ENCODE measurements around the gene C16orf92. TPM values are rescaled to one million over a fixed set of nuclear protein-coding genes. Genes with fewer than 3 reads are reported as not detected.

C16orf92 gene
- total RNA-seq, 1 donor from 2014 or later: not detected

DNA sequence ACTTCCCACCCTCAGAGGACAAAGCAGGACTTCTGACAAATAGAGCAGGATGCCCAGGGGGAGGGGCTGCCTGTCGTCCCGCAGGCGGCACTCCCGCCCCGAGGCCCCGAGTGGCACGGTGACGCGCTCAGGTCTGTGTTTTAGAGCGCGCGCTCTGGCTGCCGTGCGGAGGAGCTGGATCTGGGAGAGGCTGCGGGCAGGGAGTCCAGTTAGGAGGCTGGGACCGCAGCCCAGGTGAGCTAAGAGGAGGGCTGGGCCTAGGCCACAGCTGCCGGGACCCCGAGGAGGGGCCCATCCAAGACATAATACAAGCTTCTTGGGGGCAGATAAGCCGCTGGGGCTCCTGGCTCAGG, 18.6 kb upstream of the C16orf92 start:
- intact Hi-C loops (cut with micrococcal nuclease): no loop called here
- H3K9me3 Mint-ChIP-seq: no peaks in the 10 kb centered on the region
- peaks cover 20% of the 10 kb centered on the region for H3K36me3 Mint-ChIP-seq (ENCODE audit: low read depth)
- H3K4me3 Mint-ChIP-seq: no peak overlapping the region
- H3K27me3 Mint-ChIP-seq (ENCODE audit: insufficient read depth): peaks cover 9% of the 10 kb centered on the region
- no peak overlapping the region for H3K27ac Mint-ChIP-seq
- DNase-seq (ENCODE audit: low spot score): no peak
- H3K4me1 Mint-ChIP-seq (ENCODE audit: low read depth): peaks cover 5% of the 10 kb centered on the region

DNA sequence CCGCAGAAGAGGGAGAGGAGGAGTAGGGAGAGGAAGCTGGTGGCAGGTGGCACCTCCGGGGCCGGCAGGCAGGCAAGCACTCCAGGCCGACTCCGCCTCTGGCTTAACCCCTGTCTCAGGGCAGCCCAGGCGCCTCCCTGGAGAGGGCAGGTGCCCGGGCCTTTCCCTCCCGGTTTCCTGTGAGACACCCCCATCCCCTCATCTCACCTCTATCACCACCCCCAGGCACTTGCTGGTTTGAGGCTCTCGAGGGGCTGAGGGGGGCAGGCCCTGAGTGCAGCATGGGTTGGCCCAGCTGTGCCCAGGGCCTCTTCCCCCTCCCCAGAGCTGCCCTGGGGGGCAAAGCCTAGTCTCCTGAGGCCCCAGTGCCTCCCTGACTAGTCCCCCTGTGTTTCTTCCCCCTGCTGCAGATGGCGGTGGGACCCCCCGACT, 18.2 kb upstream of the C16orf92 start:
- Mint-ChIP-seq H3K4me1 (ENCODE audit: low read depth) (peaks cover under 1% of the 10 kb centered on the region), H3K4me3 (no peak overlapping the region), H3K36me3 (ENCODE audit: low read depth) (peaks cover 15% of the 10 kb centered on the region), H3K9me3 (no peaks in the 10 kb centered on the region), H3K27me3 (ENCODE audit: insufficient read depth) (peaks cover 11% of the 10 kb centered on the region), H3K27ac (no peak overlapping the region)
- intact Hi-C loops (cut with micrococcal nuclease): loop anchor here (5.0 kb wide), 1 partner anchor 303 kb away; no protein-coding TSS in a partner anchor
- no peak for DNase-seq (ENCODE audit: low spot score)

DNA sequence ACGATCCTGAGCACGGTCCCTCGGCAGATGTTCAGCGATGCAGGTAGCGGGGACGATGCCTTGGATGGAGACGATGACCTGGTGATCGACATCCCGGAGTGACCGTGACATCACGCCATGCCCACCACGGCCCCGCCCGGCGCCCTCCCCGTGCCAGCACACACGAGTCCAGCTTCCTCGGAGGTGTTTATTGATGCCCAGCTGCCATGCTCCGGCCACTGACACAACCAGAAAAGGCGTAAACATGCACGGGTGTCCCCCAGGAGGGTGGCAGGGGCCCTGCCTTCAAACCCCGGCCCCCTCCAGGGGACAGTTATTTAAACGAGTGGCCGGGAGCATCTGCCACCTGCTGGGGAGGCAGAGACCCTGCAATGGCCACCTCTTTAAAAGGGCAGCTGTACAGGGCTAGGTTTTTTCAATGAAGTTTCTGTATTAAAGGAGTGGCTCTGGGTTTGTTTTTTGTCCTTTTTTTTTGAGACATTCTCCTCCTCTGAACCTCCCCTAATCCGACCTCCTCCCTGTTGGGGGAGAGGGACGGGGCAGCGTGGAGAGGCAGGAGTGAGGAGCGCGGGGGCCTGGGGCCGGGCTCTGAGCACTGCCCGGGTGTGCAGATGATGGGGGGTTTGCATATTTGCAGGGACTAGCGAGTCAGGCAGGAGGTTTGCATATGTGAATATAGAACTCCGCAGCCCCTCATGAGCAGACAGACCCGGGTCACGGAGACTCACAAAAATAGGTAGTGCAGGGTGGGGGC, 17.5 kb upstream of the C16orf92 start:
- Mint-ChIP-seq H3K27me3 (ENCODE audit: insufficient read depth) (peaks cover 14% of the 10 kb centered on the region), H3K27ac (no peak overlapping the region), H3K4me1 (ENCODE audit: low read depth) (no peaks in the 10 kb centered on the region), H3K4me3 (no peak overlapping the region), H3K9me3 (no peaks in the 10 kb centered on the region), H3K36me3 (ENCODE audit: low read depth) (peaks cover 12% of the 10 kb centered on the region)
- DNase-seq (ENCODE audit: low spot score): no peak
- intact Hi-C loops (cut with micrococcal nuclease): loop anchor here (5.0 kb wide), 1 partner anchor 303 kb away; no protein-coding TSS in a partner anchor

DNA sequence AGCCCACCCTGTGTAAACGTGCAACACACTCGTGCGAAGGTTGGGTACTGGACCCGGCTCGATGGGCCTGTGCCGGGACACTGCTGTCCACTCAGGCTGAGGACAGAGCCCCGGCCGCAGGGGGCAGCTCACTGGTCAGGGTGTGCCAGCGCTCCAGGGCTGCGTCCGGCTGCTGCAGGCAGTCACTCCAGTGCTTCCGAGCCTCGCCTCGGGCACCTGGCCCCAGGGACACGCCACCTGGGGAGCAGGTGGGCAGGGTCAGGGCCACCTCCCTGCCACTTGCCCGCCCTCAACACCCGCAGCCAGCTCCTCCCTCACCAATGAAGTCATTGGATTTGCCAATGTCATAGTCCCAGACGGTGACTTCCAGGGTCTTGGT, 16.9 kb upstream of the C16orf92 start:
- no peaks in the 10 kb centered on the region for H3K9me3 Mint-ChIP-seq
- no peak overlapping the region for H3K27ac Mint-ChIP-seq
- H3K4me1 Mint-ChIP-seq (ENCODE audit: low read depth): no peaks in the 10 kb centered on the region
- no peak overlapping the region for H3K4me3 Mint-ChIP-seq
- no peak for DNase-seq (ENCODE audit: low spot score)
- intact Hi-C loops (cut with micrococcal nuclease): loop anchor here (5.0 kb wide), 1 partner anchor 304 kb away; no protein-coding TSS in a partner anchor
- H3K27me3 Mint-ChIP-seq (ENCODE audit: insufficient read depth): peaks cover 15% of the 10 kb centered on the region
- peaks cover 12% of the 10 kb centered on the region for H3K36me3 Mint-ChIP-seq (ENCODE audit: low read depth)

DNA sequence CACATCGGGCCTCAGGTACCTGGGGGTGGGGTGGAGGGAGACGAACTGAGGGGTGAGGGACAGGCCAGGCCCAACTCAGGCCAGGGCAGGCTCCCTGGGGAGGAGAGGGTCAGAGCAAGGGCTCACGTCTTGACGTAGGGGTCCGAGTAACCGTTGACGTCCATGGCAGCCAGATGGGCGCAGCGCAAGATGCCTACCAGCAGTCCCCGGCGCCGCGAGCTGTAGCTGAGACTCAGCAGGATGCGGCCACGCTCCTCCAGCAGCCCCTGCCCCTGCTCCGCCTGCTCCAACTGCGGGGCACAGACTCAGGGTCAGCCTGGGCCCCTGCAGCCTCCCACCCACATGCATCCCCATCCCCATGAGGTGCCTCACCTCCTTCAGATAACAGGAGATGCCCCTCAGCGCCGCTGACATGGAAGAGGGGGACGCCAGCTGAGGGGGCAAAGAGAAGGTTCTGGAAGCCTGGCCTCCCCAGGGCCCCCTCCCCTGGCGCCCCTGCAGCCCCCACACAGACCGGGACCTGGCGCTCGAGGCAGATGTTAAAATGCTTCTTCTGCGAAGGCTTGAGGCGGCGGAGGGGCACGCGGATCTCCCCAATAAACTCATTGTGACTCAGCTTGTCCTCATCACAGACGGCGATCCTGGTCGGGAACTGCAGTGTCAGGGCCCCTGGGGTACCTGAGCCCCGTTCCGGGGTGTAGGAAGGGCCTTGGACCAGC, 16.2 kb upstream of the C16orf92 start:
- Mint-ChIP-seq H3K9me3 (no peaks in the 10 kb centered on the region), H3K36me3 (ENCODE audit: low read depth) (peaks cover 8% of the 10 kb centered on the region), H3K4me1 (ENCODE audit: low read depth) (peaks cover 2% of the 10 kb centered on the region), H3K27me3 (ENCODE audit: insufficient read depth) (peaks cover 20% of the 10 kb centered on the region), H3K27ac (no peak overlapping the region), H3K4me3 (no peak overlapping the region)
- intact Hi-C loops (cut with micrococcal nuclease): loop anchor here (5.0 kb wide), 1 partner anchor 305 kb away; no protein-coding TSS in a partner anchor
- DNase-seq (ENCODE audit: low spot score): no peak

DNA sequence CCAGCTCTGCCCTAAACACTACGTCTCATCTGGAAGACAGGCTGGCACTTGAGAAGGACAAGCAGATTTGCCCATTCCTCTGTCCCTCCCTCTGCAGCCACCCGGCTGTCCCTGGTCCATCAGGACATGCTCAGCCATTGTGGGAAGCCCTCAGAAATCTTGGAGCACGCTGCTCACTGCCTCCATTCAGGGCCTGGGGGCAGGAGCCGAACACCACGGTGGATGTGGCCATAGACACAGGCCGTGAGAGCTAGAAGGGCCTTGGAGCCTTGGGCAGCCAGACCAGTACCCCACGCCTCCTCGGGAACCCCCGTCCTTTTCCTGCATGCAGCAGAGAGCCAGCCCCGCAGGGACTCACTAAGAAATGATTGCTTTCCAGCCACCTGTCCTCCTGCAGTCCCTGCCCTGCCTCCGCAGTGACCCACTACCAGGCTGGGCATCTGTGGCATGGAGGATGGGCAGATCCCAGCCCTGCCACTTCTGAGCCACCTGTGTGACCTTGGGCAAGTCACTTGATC, 15.6 kb upstream of the C16orf92 start:
- peaks cover 25% of the 10 kb centered on the region for H3K27me3 Mint-ChIP-seq (ENCODE audit: insufficient read depth)
- intact Hi-C loops (cut with micrococcal nuclease): loop anchor here (5.0 kb wide), 1 partner anchor 305 kb away; no protein-coding TSS in a partner anchor

DNA sequence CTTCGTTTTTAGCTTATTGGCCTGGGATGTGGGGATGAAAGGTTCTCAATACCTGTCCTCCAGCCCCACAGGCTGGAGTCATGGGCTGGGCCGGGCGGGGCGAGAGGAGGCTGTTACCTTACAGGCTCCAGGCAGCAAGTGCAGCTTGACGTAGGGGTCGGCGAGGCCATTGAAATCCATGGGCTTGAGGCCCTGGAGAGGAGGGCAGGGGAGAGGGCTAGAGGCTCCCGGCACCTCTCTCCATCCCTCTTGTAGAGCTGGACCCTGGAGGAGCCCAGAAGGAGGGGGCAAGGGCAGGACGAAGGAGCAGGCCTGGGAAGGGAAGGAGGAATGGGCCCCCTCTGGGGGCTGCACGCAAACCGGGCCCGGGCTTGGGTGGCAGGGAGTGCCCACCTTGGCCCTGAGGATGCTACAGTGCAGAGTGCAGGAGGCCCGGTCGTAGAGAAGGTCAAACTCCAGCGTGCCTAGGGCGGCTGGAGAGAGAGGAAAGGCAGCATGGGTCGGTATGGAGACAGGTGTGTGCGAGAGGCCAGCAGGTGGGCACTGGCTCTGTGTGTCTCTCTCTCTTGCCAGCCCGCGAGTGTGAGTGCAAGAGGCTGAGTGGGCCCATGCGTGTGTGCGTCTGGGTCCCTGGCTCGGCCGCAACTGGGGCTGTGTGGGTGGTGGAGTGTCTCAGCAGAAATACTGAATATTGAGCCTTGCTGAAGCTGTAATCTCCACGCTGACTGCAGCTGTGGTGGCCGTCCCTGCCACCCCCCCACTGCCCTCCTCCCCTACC, 13.7 kb upstream of the C16orf92 start:
- Mint-ChIP-seq H3K9me3 (no peaks in the 10 kb centered on the region), H3K27me3 (ENCODE audit: insufficient read depth) (peaks cover 29% of the 10 kb centered on the region), H3K27ac (no peak overlapping the region), H3K4me3 (no peak overlapping the region), H3K36me3 (ENCODE audit: low read depth) (no peaks in the 10 kb centered on the region), H3K4me1 (ENCODE audit: low read depth) (peaks cover 6% of the 10 kb centered on the region)
- intact Hi-C loops (cut with micrococcal nuclease): loop anchor here (5.0 kb wide), 1 partner anchor 307 kb away; no protein-coding TSS in a partner anchor
- no peak for DNase-seq (ENCODE audit: low spot score)

More for the DNA sequence above, 15.6 kb upstream of the C16orf92 start:
- Mint-ChIP-seq H3K9me3 (no peaks in the 10 kb centered on the region), H3K27ac (no peak overlapping the region), H3K4me3 (no peak overlapping the region), H3K36me3 (ENCODE audit: low read depth) (peaks cover 3% of the 10 kb centered on the region), H3K4me1 (ENCODE audit: low read depth) (peaks cover 6% of the 10 kb centered on the region)
- no peak for DNase-seq (ENCODE audit: low spot score)

DNA sequence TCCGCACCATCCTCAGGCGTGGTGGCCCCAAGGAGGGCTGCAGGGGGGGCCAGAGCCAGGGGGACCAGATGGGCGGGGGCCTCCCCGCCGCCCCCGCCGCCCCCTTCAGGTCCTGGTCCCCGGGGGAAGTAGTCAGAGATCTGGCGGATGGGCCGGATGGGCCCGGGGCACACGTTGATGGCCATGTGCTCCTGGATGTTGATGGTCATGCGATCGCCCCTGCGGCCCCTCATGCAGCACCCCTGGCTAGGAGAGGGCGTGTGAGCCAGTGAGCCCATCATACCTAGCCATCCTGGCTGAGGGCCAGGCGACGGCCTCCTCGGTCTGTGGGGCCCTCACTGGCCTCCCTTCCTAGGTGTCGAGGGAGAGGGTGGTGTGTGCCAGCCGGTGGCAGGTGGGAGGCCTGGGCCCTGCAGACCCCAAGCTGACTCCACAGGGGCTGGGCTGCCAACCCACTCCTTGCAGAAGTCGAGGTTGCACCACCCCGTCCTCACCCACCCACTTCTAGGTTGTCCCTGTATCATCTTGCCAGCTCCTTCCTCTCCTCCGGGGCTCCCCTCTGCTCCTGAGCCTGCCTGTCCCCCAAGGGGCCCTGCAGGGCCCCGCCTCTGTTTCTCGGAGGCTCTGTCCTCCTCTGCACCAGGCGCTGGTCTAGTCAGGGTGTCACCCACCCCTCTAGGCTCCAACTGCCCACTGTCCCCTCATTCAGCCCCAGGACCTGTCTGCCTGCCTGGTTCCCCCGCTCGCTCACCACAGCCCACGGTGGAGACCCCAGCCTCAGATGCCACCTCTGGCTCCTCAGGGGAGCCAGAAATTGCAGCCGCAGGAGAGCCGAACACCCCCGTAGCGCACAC, 12.8 kb upstream of the C16orf92 start:
- Mint-ChIP-seq H3K9me3 (no peaks in the 10 kb centered on the region), H3K4me1 (ENCODE audit: low read depth) (peaks cover 6% of the 10 kb centered on the region), H3K27ac (no peak overlapping the region), H3K36me3 (ENCODE audit: low read depth) (no peaks in the 10 kb centered on the region), H3K27me3 (ENCODE audit: insufficient read depth) (peaks cover 29% of the 10 kb centered on the region), H3K4me3 (peak overlapping the region; percentile 64)
- intact Hi-C loops (cut with micrococcal nuclease): loop anchor here (5.0 kb wide), 1 partner anchor 308 kb away; no protein-coding TSS in a partner anchor
- no peak for DNase-seq (ENCODE audit: low spot score)

DNA sequence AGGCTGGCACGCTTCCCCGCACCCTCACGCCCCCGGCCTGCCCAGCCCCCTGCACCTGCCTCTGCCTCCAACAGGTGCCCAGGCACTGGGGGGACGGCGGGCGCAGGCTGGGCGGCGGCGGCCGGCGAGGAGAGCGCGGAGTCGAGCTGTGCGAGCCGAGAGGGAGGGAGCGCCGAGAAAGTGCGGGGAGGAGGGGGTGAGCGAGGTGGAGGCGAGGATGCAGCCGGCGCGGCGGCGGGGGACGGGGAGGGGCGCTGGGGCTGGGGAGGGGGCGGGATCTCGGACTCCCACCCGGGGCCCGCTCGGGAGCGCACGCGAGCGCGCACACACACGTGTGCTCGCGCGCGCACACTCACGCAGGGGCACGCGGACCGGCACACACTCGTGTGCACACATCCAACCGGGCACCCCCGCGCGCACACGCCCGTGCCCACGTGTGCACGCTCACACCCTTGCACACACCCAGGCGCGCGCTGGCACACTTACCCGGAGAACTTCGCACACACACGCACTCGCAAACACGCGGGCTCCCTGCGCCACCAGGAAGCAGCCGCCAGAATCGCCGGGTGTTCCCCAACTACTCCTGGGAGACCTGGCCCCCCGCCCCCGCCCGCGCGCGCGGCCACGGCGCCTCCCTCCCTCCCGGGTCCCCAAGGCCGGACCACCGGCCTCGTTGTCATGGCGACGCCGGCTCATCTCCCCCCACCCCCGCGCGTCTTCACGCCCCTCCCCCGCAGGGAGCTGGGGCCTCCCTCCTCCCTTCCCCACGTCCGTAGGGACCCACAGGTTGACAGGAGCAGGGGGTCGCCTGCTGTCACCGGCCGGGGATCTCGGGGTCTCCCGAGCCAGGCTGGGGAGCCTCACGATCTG, 11.9 kb upstream of the C16orf92 start, which contains the start of gene DOC2A:
TSS of gene DOC2A (minus strand) at position 184 of the 870 bp plus-strand sequence. CDS start 805 bp downstream, outside the sequence.
- Mint-ChIP-seq H3K9me3 (no peaks in the 10 kb centered on the region), H3K27me3 (ENCODE audit: insufficient read depth) (peaks cover 29% of the 10 kb centered on the region), H3K4me1 (ENCODE audit: low read depth) (peaks cover 6% of the 10 kb centered on the region), H3K36me3 (ENCODE audit: low read depth) (no peaks in the 10 kb centered on the region), H3K27ac (no peak within 1 kb of the TSS), H3K4me3 (peak within 1 kb of the TSS; percentile 87)
- DNase-seq (ENCODE audit: low spot score): no peak
- intact Hi-C loops (cut with micrococcal nuclease): no loop called here

DNA sequence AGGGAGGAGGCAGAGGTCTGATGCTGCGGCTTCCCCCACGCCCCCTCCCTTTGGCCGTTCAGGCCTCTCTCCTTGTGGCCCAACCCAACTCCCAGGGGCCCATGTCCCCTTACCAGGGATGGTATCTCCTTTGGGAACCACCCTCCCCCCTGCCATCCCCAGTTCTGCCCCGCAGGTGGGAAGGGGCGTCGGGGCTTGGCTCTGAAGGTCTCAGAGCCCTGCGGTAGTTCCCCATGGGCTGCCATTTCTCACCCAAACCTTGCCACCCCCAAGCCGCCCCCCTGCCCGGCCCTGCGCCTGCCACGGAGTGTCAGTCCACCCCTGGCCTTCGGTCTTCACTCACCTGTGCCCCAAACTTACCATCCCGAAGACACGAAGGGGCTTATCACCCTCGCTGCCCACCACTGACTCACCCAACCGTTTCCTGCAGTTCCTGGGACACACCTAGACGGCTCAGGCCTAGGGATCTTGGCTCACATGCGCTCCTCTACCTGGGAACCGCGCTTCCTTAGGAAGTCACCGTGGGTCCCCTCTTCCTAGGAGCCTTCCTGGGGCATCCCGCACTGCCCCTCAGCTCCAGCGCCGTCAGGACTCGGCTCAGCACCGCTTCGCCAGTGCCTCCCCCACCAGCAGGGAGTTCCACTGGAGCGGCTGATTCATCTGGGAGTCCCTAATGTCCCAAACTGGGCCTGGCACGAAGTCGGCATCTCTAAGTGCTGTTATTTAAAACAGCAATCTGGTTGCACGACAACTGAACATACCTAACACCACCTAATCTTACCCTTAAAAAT, 11.1 kb upstream of the C16orf92 start:
- H3K4me1 Mint-ChIP-seq (ENCODE audit: low read depth): peaks cover 6% of the 10 kb centered on the region
- peak overlapping the region; percentile 86 for H3K27ac Mint-ChIP-seq
- DNase-seq (ENCODE audit: low spot score): no peak
- peaks cover 29% of the 10 kb centered on the region for H3K27me3 Mint-ChIP-seq (ENCODE audit: insufficient read depth)
- H3K9me3 Mint-ChIP-seq: no peaks in the 10 kb centered on the region
- H3K36me3 Mint-ChIP-seq (ENCODE audit: low read depth): no peaks in the 10 kb centered on the region
- intact Hi-C loops (cut with micrococcal nuclease): no loop called here
- peak overlapping the region; percentile 87 for H3K4me3 Mint-ChIP-seq
